CD14-positive monocyte (primary cell): ENCODE measurements around the gene CMTM6. TPM values are rescaled to one million over a fixed set of nuclear protein-coding genes. Genes with fewer than 3 reads are reported as not detected.
A peak's percentile ranks its signal among the peaks of the same experiment; 100 is the strongest.
"Not testable (repeated sequence)": the region's sequence is repeated elsewhere in the genome, so short reads cannot be mapped to it uniquely, and the experiment has no call there.

Experiments used
- DNase-seq, 3 donors: peaks; one replicate each; pipeline ENCODE4 v3.0.0-alpha.2; 2011 to 2022
- H2AFZ ChIP-seq: 2 replicates; pipeline ENCODE4 v1.6.0; 2012; ENCODE audit warnings: mild to moderate bottlenecking, low read depth, low read length, inconsistent platforms; ENCODE audit not compliant: insufficient read depth, poor library complexity, severe bottlenecking
- H3K27ac ChIP-seq, 2 donors: 1 replicate in 1 of 2; 2 replicates in 1 of 2; pipeline ENCODE4 v1.5.1; 2012 to 2013; ENCODE audit warnings: low read length in 2 of 2, control low read depth in 1 of 2, inconsistent platforms in 1 of 2, low read depth in 1 of 2, mild to moderate bottlenecking in 1 of 2
- H3K27me3 ChIP-seq, 2 donors: one replicate each; pipeline versions ENCODE4 v1.6.0 to v1.6.1; 2011 to 2013; ENCODE audit warnings: low read length in 2 of 2; ENCODE audit not compliant: control insufficient read depth in 2 of 2, insufficient read depth in 2 of 2
- H3K36me3 ChIP-seq, 2 donors: replicated peaks in 1 of 2; 1 replicate in 1 of 2; 2 replicates in 1 of 2; pipeline versions ENCODE4 v1.5.1 to v1.6.1; 2012 to 2013; ENCODE audit warnings: low read length in 2 of 2, control low read depth in 1 of 2, inconsistent platforms in 1 of 2, mild to moderate bottlenecking in 1 of 2; ENCODE audit not compliant: insufficient read depth in 2 of 2, control insufficient read depth in 1 of 2
- H3K4me1 ChIP-seq, 2 donors: 1 replicate in 1 of 2; 2 replicates in 1 of 2; pipeline versions ENCODE4 v1.5.1 to v1.6.1; 2012 to 2013; ENCODE audit warnings: low read length in 2 of 2, control low read depth in 1 of 2, inconsistent platforms in 1 of 2, mild to moderate bottlenecking in 1 of 2, moderate library complexity in 1 of 2; ENCODE audit not compliant: insufficient read depth in 2 of 2, control insufficient read depth in 1 of 2
- H3K4me2 ChIP-seq: replicated peaks from 2 replicates; pipeline ENCODE3; 2012; ENCODE audit warnings: low read length, moderate library complexity, mild to moderate bottlenecking; ENCODE audit not compliant: poor library complexity, severe bottlenecking; ENCODE audit errors: extremely low read depth
- H3K4me3 ChIP-seq, 3 experiments: fragments of 200-600 bp in 1 of 3; sonication (generic) in 1 of 3; replicated peaks in 1 of 3; 1 replicate in 2 of 3; 2 replicates in 1 of 3; pipeline ENCODE4 v1.5.1; 2011 to 2013; ENCODE audit warnings: low read length in 3 of 3, mild to moderate bottlenecking in 3 of 3, control low read depth in 2 of 3, low read depth in 2 of 3, inconsistent platforms in 1 of 3, moderate library complexity in 1 of 3
- H3K79me2 ChIP-seq: 2 replicates; pipeline ENCODE4 v1.6.0; 2012; ENCODE audit warnings: mild to moderate bottlenecking, control low read depth, inconsistent platforms, low read length, moderate library complexity; ENCODE audit not compliant: insufficient read depth
- H3K9ac ChIP-seq: 2 replicates; pipeline ENCODE4 v1.6.0; 2017; ENCODE audit warnings: low read length, mild to moderate bottlenecking; ENCODE audit not compliant: insufficient read depth, poor library complexity, severe bottlenecking
- H3K9me3 ChIP-seq, 2 donors: replicated peaks in 1 of 2; 1 replicate in 1 of 2; 2 replicates in 1 of 2; pipeline versions ENCODE4 v1.5.1 to v1.6.1; 2012 to 2013; ENCODE audit warnings: low read length in 2 of 2, control low read depth in 1 of 2; ENCODE audit not compliant: control insufficient read depth in 1 of 2, insufficient read depth in 1 of 2
- H4K20me1 ChIP-seq: 2 replicates; pipeline ENCODE4 v1.6.0; 2012; ENCODE audit warnings: mild to moderate bottlenecking, low read length, control low read depth, moderate library complexity; ENCODE audit not compliant: insufficient read depth
- H3K27ac Mint-ChIP-seq, 7 donors: one replicate each; pipeline ENCODE4 v1.8.0; 2020; ENCODE audit warnings: mild to moderate bottlenecking in 7 of 7, mixed read lengths in 7 of 7, moderate library complexity in 6 of 7, inconsistent platforms in 2 of 7
- H3K27me3 Mint-ChIP-seq, 3 donors: one replicate each; pipeline ENCODE4 v1.8.0; 2021 to 2022; ENCODE audit warnings: low read depth in 3 of 3, mild to moderate bottlenecking in 3 of 3, mixed read lengths in 3 of 3, moderate library complexity in 3 of 3, inconsistent platforms in 1 of 3
- H3K36me3 Mint-ChIP-seq, 2 donors: one replicate each; pipeline ENCODE4 v1.8.0; 2020; ENCODE audit warnings: mixed read lengths in 2 of 2, inconsistent platforms in 1 of 2, mild to moderate bottlenecking in 1 of 2
- H3K4me1 Mint-ChIP-seq: one replicate; pipeline ENCODE4 v1.8.0; 2020; ENCODE audit warnings: mild to moderate bottlenecking, mixed read lengths
- H3K4me3 Mint-ChIP-seq, 2 donors: one replicate each; pipeline ENCODE4 v1.8.0; 2020; ENCODE audit warnings: mild to moderate bottlenecking in 2 of 2, mixed read lengths in 2 of 2, moderate library complexity in 1 of 2
- H3K9me3 Mint-ChIP-seq, 7 donors: one replicate each; pipeline ENCODE4 v1.8.0; 2020 to 2022; ENCODE audit warnings: mixed read lengths in 7 of 7, mild to moderate bottlenecking in 6 of 7, moderate library complexity in 6 of 7, inconsistent platforms in 2 of 7
- WGBS: methylation state at CpG from one replicate; pipeline ENCODE4 v1.1.5; 2013; ENCODE audit warnings: missing lambda C conversion rate; ENCODE audit not compliant: insufficient coverage; 5-methylcytosine and 5-hydroxymethylcytosine counted together
- intact Hi-C, 2 donors: fragments of 100-400 bp; cut with micrococcal nuclease; formaldehyde crosslinking; loops; one replicate each; pipeline versions ENCODE4 v1.15.0 to v1.15.1; 2023
- polyA plus RNA-seq, 3 donors: library from polyadenylated mRNA; depleted of rRNA in 1 of 3; unstranded in 2 of 3; stranded (reverse) in 1 of 3; fragments of 300-500 nt in 2 of 3; fragments of >200 nt in 1 of 3; fragmentation: Illumina TruSeq in 2 of 3; gene quantifications; 1 replicate in 2 of 3; 2 replicates in 1 of 3; pipeline ENCODE4 v1.2.3, GENCODE V29; 2012 to 2021
- TF ChIP-seq, protein P1 (sequence below): fragments of 200-600 bp; IDR thresholded peaks from one replicate; pipeline ENCODE4 v1.8.0; 2022; ENCODE audit warnings: antibody characterized with exemption, mild to moderate bottlenecking

CMTM6 gene
- polyA plus RNA-seq, 3 donors = 40.0 to 210 (median 190) TPM

DNA sequence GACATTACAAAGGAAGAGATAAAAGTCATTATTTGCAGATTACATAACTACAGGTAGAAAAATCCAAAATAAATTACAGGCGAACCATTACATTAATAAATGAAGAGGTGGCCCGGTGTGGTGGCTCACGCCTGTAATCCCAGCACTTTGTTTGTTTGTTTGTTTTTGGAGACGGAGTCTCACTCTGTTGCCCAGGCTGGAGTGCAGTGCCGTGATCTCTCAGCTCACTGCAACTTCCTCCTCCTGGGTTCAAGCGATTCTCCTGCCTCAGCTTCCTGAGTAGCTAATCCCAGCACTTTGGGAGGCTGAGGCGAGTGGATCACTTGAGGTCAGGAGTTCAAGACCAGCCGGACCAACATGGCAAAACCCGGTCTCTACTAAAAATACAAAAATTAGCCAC lies 14.1 kb upstream of the CMTM6 start:
- H3K4me3 Mint-ChIP-seq = peak overlapping the region; percentile 60 to 75
- H3K27ac Mint-ChIP-seq = peak overlapping the region; percentile 92 to 98 (median 96)
- Histone ChIP-seq H3K27ac (peak overlapping the region; percentile 90 to 94), H3K36me3 (peaks cover 4 to 15% of the 10 kb centered on the region in 2 donors), H3K4me1 (peaks cover 14 to 16% of the 10 kb centered on the region in 2 donors), H3K9ac (peak overlapping the region; percentile 49), H3K4me3 (peak overlapping the region in 1 of 3 experiments; percentile 52), H3K4me2 (peak overlapping the region; percentile 33)
- intact Hi-C loops = loop anchor here (5.0 to 10.0 kb wide), 2 partner anchors 56 to 58 kb away; partner anchors contain the start of gene DYNC1LI1 (in 2 of the 2)
- not testable (repeated sequence) for H3K9me3 ChIP-seq, H3K27me3 ChIP-seq, H2AFZ ChIP-seq, H3K9me3 Mint-ChIP-seq, H3K27me3 Mint-ChIP-seq, H3K79me2 ChIP-seq, H4K20me1 ChIP-seq
- peaks cover 12% of the 10 kb centered on the region for H3K4me1 Mint-ChIP-seq
- 0% methylated on average over 2 of the region's 9 CpGs for WGBS
- peak; percentile 30 to 70 (median 56) for DNase-seq
- H3K36me3 Mint-ChIP-seq = peaks cover 12 to 26% of the 10 kb centered on the region in 2 donors

DNA sequence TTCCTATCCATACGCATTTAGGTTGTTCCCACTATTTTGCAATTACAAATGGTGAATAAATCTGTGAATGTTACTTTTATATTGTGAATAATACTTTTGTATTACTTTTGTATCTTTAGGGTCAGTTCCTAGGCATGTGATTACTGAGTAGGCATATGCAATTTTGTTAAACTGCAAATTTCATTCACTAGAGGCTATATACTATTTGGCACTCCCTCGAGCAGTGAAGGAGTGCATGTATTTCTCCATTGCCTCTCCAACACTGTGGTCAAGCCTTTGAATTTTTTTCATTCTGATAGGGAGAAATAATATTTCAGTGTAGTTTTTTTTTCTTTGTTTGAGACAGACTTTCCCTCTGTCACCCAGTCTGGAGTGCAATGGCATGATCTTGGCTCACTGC lies 8.4 kb upstream of the CMTM6 start:
- H3K4me1 ChIP-seq = peaks cover 0 to under 1% of the 10 kb centered on the region in 2 donors
- no peaks in the 10 kb centered on the region for H3K79me2 ChIP-seq
- no peaks in the 10 kb centered on the region for H4K20me1 ChIP-seq
- DNase-seq = no peak
- no peaks in the 10 kb centered on the region for H3K27me3 ChIP-seq
- Mint-ChIP-seq H3K27me3 (peaks cover 0 to 2% (median 0%) of the 10 kb centered on the region in 3 donors), H3K9me3 (peaks cover 0 to under 1% (median 0%) of the 10 kb centered on the region in 7 donors), H3K4me1 (peaks cover 9% of the 10 kb centered on the region), H3K4me3 (no peak overlapping the region), H3K36me3 (peaks cover 0 to 10% of the 10 kb centered on the region in 2 donors), H3K27ac (no peak overlapping the region)
- no peak overlapping the region for H3K27ac ChIP-seq
- H3K4me2 ChIP-seq = no peak overlapping the region
- WGBS = no CpG with 5 or more reads among the region's 2 CpGs
- H3K9ac ChIP-seq = no peak overlapping the region
- H3K36me3 ChIP-seq = no peaks in the 10 kb centered on the region
- TF ChIP-seq, protein P1, sequence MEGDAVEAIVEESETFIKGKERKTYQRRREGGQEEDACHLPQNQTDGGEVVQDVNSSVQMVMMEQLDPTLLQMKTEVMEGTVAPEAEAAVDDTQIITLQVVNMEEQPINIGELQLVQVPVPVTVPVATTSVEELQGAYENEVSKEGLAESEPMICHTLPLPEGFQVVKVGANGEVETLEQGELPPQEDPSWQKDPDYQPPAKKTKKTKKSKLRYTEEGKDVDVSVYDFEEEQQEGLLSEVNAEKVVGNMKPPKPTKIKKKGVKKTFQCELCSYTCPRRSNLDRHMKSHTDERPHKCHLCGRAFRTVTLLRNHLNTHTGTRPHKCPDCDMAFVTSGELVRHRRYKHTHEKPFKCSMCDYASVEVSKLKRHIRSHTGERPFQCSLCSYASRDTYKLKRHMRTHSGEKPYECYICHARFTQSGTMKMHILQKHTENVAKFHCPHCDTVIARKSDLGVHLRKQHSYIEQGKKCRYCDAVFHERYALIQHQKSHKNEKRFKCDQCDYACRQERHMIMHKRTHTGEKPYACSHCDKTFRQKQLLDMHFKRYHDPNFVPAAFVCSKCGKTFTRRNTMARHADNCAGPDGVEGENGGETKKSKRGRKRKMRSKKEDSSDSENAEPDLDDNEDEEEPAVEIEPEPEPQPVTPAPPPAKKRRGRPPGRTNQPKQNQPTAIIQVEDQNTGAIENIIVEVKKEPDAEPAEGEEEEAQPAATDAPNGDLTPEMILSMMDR = no peak
- H3K4me3 ChIP-seq = no peak overlapping the region
- H2AFZ ChIP-seq = no peak overlapping the region
- intact Hi-C loops = loop anchor here (2.0 to 10.0 kb wide), 3 partner anchors 64 to 152 kb away; partner anchors contain the start of gene DYNC1LI1 (in 1 of the 2)
- H3K9me3 ChIP-seq = no peaks in the 10 kb centered on the region
